ENCODE measurements around the gene PSMB3.
"Not testable (repeated sequence)": the region's sequence is repeated elsewhere in the genome, so short reads cannot be mapped to it uniquely, and the experiment has no call there.

PSMB3 gene

DNA sequence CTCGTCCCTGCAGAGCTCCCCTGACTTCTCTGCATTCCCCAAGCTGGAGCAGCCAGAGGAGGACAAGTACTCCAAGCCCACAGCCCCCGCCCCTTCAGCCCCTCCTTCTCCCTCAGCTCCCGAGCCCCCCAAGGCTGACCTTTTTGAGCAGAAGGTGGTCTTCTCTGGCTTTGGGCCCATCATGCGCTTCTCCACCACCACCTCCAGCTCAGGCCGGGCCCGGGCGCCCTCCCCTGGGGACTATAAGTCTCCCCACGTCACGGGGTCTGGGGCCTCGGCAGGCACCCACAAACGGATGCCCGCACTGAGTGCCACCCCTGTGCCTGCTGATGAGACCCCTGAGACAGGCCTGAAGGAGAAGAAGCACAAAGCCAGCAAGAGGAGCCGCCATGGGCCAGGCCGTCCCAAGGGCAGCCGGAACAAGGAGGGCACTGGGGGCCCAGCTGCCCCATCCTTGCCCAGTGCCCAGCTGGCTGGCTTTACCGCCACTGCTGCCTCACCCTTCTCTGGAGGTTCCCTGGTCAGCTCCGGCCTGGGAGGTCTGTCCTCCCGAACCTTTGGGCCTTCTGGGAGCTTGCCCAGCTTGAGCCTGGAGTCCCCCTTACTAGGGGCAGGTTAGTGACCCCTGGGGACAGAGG, 36.1 kb upstream of the PSMB3 start:
- DNase-seq (ENCODE audit: low read depth): no peak

DNA sequence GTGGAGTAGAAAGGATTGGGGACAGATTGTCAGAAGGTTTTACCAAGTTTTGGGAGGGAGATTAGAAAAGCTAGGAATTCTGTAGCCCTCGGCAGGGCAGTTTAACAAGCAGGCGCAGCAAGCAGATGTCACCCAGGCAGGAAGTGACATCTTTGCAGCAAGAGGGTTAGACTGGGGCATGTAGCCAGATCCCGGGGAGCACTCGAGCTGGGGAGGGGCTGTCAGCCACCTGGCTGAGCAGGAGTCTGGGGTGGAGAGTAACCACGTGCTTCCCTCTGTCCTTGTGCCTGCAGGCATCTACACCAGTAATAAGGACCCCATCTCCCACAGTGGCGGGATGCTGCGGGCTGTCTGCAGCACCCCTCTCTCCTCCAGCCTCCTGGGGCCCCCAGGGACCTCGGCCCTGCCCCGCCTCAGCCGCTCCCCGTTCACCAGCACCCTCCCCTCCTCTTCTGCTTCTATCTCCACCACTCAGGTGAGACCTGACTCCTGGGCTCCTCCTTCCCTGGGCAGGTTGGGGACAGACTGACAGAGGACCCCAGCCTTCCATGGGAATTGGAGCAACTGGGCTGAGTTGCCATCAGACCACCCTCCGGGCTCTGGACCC, 35.3 kb upstream of the PSMB3 start:
- DNase-seq (ENCODE audit: low read depth): no peak

DNA sequence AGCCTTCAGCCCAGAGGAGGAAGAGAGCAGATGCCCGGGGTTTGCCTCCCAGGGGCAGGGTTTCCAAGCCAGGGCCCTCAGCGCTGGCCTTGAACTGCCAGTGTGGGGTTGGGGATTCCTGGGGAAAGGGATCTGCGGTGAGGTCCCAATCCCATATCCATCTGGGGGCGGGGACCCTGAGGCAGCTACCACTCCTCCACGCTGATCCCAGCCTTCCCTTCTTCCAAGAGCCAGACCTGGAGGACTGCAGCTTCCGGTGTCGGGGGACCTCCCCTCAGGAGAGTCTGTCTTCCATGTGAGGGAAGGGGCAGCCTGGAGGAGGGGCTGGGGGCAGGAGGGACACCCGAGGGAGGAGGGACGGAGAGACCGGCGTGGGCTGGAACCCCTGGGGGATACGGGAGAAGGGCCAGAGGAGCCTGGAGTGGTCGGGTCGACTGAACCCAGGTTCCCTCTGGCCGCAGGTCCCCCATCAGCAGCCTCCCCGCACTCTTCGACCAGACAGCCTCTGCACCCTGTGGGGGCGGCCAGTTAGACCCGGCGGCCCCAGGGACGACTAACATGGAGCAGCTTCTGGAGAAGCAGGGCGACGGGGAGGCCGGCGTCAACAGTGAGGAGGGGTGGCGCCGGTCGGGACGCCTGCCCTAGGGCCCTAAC, 33.1 kb upstream of the PSMB3 start:
- no peak for DNase-seq (ENCODE audit: low read depth)

DNA sequence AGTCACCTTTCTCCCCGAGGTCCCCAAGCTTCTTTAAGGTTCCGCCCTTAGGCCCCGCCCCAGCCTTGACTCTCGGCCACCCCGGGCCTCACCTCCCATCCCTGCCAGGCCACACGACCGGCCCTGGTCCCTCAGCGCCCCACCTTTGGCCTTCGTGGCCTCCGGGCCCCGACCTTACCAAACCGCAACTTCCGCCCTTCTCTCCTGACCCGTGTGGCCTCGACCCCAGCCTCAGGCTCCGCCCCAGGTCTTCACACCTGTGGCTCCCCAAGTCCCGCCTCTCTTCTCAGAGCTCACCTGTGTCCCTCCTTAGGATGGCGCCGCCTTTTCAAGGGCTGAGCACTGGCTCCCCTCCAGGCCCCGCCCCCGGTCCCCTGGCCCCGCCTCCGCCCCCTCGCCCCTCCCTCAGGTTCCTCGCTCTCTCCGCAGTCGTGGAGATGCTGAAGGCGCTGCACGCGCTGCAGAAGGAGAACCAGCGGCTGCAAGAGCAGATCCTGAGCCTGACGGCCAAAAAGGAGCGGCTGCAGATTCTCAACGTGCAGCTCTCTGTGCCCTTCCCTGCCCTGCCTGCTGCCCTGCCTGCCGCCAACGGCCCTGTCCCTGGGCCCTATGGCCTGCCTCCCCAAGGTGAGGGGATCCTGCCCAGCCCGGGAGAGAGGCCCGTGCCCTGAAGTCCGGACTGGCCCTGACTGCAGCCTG, 32.4 kb upstream of the PSMB3 start:
- DNase-seq (ENCODE audit: low read depth): no peak

DNA sequence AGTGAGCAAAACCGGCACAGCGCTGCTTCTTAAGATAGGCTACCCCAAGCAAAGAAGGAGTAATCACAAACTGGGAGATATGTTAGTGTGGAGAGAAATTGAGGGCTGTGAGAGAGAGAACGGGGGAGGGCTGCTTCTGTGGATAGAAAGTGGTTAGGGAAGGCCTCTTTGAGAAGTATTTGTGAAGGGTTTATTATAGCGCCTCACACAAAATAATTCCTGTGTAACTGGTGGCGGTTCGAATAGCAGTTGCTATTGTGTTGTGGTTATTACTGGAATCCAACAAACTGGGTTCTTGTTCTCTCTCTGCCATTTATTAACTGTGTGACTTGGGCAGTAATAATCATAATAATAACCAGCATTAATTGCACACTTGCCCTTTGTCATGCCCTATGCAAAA, 31.6 kb upstream of the PSMB3 start:
- DNase-seq (ENCODE audit: low read depth): no peak

DNA sequence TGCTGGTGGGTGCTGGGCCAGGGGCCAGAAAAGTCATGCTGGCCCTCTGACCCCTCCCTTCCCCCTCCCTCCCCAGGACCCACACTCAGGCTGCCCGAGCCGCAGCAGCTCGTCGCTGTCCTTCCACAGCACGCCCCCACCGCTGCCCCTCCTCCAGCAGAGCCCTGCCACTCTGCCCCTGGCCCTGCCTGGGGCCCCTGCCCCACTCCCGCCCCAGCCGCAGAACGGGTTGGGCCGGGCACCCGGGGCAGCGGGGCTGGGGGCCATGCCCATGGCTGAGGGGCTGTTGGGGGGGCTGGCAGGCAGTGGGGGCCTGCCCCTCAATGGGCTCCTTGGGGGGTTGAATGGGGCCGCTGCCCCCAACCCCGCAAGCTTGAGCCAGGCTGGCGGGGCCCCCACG, 30.7 kb upstream of the PSMB3 start:
- no peak for DNase-seq (ENCODE audit: low read depth)

DNA sequence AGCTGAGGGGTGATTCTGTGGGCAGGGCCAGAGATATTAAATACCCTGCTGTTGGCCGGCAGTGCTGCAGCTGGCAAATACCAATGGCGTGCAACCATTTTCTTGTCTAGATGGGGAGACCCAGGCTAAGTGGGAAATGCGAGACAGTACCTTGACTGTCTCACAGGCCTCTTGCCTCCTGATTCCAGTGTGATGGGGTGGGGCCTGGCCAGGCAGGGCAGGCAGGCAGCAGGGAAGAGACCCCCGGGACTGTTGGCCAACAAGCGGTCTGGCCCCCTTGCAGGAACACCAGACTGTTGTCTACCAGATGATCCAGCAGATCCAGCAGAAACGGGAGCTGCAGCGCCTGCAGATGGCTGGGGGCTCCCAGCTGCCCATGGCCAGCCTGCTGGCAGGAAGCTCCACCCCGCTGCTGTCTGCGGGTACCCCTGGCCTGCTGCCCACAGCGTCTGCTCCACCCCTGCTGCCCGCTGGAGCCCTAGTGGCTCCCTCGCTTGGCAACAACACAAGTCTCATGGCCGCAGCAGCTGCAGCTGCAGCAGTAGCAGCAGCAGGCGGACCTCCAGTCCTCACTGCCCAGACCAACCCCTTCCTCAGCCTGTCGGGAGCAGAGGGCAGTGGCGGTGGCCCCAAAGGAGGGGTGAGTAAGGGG, 28.1 kb upstream of the PSMB3 start:
- no peak for DNase-seq (ENCODE audit: low read depth)

DNA sequence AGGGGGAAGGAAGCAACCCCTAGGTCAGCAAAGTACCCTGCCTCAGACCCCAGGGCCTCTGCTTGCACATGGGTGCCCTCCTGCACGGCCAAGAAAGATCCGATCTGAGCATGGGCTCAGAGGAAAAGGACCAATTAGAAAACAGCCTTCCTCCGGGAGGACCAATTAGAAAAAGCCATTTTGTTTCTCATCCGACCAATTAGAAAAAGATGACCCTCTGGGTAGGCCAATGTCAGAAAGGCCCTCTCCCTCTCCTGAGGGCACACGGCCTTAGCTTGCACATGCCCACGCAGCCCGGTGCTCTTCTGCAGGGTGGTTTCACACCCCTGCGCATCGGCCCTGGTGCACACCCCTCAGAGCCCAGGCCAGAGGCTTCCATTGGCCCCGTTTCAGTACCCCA, 27.5 kb upstream of the PSMB3 start:
- DNase-seq (ENCODE audit: low read depth): no peak

DNA sequence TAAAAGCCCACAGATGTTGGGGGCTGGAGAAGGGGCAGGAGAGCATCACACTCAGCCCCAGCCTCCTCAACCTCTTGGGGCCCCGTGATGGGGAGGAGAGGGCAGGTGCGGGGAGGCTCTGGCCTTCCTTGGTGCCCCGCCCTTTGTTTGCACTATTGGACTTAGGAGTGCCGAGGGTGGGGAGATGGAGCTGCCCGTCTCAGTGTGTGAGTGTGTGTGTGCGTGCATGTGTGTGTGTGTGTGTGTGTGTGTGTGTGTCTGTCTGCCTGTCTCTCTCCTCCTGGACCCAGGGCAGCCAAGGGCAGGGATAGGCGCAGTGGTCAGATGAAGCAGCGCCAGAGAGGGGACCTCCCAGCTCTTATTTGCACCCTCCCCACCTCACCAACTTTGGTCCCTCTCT, 26.4 kb upstream of the PSMB3 start:
- not testable (repeated sequence) for DNase-seq (ENCODE audit: low read depth)

DNA sequence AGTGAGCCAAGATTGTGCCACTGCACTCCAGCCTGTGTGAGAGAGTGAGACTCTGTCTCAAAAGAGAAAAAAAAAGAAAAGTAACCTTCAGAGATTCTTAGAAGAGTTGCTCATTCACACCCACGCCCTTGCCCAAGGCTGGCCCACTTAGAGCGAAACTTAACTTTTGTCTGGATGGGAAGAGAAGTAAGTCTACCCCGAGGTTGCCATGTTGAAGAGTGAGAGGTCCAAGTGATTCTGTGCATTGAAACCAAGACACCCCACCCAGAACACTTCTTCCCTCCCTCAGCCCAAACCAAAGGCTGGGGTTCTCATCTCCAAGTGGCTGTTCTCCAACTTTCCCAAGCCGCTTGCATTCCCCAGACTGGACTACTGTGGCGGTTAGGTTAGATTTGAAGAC, 24.8 kb upstream of the PSMB3 start:
- peak; percentile 30 for DNase-seq (ENCODE audit: low read depth)

DNA sequence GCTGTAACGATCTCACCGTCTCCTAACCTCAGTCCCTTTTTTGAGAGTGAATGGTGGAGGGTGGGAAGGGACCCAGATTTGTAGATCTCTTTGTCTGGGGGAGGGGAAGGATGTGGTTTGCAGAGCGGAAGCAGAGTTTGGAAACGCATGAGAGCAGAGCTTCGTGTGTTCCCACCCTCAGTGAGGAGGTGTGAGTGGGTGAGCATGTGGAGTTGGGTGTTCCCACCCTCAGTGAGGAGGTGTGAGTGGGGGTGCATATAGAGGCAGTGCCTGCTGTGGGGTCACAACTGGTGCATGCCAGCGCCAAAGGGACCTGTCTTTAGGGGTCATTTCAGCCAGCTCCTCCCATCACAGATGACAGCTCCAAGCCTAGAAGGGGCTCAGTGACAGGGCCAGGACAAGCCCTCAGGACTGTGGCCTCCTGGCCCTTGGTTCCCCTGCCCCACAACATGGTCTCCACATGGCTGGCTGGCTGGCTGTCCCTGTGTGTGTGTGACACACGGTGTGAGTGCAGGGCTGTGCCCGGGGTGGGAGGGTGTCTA, 24.2 kb upstream of the PSMB3 start:
- peak; percentile 24 for DNase-seq (ENCODE audit: low read depth)

DNA sequence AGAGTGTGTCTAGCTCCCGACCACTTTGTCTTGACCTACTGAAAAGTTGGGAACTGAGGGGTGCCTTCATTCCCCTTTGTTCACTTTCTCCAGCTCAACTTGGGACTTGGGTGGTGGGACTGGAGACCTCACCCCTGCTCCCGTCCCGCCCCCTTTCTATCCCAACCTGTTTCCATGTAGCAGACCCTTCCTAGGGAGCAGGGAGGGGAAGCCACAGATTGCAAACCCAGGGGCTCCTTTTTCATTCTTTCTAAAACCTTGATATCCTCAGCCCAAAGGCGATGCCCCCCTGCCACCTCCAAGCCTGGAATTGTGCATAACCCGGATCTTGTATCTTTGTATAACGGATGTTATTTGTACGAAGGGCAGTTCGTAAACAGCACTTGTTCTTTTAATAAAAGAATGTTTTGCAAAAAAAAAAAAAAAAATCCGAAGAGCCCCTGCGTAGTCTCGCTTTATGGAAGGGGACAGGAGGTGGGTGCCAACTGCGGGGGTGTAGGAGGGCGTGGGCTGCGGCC, 23.1 kb upstream of the PSMB3 start:
- no peak for DNase-seq (ENCODE audit: low read depth)

DNA sequence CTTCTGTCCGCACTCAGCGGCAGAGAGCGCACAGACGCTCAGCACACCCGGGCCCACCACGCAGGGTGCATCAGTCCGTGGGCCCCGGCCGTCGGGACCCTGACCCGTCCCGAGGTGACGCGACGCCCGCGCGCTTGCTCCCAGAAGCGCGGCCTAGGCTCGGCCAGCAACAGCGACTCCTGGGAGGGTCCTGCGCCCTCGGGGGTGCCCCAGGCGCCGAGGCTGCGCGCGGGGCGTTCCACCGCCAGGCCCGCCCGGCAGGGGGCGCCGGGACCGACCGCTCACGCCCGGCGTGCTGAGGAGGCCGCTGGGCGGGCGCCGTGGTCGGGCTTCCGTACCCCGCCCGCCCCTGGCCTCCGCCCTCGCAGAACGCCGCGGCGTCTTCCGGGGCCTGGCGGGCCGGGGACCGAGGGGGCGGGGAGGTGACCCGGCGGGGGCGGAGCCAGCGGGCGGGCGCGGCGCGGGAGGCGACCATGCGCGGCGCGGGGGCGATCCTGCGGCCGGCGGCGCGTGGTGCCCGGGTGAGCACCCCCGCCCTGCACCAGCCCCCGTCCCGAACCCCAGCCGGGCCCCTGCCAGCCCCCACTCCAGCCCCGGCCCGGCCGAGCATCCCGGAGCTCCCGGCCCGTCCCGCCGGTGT, 22.5 kb upstream of the PSMB3 start, which contains the start of gene CISD3:
CISD3 (plus strand) TSS at position 456 of the 640 bp plus-strand sequence; CDS start at position 474, 18 bp downstream.
- DNase-seq (ENCODE audit: low read depth): peak; percentile 63

DNA sequence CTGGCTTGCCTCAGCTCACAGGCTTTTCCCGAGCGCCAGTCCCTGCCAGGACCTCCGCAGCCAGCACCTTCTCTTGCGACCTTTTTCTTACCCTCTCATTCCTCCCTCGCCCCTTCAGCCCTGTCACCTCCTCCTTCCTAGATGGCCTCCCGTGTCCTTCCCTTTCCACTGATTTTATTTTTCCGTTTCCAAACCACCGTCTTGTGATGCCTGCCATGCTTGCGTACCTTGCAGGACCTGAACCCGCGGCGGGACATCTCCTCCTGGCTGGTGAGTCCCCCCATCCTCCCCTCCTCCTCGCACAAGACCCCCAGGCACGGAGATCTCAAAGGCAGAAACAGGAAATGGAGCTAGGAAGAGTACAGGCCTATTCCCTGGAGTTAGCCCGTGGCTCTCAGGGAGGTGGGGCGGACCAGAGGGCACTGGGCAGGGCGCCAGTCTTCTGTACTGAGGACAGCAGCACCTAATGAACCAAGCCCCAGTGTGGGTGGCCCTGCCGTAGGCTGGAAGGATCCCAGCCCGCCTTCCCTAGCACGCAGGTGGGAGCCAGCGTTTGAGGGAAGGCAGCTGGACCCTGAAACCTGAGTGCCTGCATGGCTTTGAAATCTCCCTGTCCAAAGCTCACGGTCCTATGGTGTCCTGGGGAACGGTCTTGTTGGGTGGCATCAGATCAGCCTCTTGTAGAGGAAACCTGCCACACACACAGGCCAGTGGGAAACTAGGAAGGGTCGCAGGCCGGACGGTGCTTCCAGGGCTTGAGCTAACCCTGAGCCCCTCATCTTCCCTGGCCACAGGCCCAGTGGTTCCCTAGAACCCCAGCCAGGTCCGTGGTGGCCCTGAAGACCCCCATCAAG, 21.8 kb upstream of the PSMB3 start:
- no peak for DNase-seq (ENCODE audit: low read depth)

DNA sequence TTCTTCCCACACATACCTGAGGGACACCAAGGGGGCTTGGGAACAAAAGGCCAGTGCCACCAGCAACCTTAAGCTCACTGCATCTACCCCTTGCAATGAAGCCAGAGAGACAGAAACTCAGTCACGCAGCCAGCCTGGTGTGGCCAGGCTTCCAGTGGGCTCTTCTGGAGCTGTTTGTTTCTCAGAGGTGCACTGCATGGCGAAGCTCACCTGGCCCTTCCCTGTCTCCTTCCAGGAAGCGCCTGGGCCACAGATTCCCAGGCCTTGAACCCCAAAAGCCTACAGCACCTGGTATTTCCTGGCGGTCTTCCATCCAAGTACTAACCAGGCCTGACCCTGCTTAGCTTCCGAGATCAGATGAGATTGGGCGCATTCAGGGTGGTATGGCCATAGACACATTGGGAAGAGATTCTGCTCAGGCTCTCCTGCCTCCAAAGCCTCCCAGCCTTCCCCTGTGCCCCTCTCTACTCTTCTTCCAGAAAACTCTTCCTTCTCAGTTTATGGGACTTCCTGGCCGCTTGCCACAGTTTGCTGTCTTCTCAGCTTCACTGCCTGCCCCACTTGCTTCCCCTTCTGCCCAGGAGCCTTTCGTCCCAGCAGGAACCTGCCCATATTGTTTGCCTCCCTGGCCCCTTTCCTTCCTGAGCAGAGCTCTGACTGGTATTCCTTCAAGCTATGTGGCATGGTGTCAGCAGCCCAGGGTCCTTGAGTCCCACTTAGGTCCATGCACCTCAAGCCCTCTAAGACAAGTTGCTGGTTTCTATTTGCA, 20.8 kb upstream of the PSMB3 start:
- no peak for DNase-seq (ENCODE audit: low read depth)

DNA sequence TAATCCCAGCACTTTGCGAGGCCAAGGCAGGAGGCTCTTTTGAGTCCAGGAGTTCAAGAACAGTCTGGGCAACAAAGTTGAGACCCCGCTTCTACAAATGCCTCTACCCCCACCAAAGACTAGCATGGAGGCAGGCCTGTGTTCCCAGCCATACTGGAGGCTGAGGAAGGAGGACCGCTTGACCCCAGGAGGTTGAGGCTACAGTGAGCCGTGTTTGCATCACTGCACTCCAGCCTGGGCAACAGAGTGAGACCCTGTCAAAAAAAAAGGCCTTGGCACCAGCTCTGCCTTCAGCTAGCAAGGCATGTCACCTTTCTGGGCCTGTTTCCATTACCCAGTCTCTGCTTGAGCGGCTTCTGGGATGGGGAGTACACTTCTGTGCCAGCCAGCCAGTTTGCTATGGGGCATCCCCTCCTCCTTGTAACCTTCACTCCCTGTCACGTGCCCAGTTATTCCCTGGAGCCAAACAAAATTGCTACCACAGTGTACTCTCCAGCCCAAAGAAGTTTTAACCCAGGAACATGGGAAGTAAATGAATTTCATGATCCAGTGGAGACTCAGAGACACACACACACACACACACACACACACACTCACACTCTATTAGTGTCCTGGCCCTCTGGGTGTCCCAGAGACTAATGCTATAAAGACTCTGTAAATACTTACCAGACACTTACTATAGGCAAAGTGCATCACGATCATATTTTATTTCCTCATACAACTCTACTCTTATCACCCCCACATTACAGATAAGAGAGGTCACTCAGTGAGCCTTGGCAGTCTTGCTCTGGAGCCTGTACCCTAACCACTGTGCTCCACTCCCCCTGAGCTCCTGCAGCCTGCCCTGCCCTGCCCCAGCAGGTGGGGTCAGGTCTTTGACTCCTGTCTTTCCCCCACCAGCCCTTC, 19.9 kb upstream of the PSMB3 start:
- DNase-seq (ENCODE audit: low read depth): no peak

DNA sequence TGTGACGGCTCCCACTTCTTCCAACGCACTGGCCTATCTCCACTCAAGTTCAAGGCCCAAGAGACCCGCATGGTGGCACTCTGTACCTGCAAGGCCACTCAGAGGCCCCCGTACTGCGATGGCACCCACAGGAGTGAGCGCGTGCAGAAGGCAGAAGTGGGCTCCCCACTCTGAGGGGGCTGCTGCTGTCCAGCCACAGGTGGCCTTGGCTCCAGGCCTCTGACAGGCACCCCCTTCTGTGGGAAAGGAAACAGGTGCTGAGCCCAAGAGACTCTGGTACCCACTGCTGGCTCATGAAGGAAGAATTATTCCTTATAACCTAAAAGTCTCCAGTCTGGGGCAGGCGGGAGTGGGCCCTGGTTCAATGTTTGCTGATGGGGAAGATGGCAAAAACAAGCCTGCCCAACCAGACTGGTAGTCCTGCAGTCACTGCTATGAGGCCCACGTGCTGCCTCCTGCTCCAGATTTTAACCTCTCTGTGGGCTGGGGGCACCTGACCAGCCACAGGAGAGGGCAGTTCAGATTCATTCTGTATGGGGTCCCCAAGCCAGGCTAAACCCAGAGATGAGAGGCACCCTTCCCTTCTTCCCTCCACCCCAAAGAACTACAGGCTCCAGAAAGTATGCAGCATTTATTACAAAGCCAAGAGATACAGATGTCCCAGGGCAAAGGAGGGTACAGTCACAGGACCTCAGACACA, 19.1 kb upstream of the PSMB3 start:
- no peak for DNase-seq (ENCODE audit: low read depth)

Data from stimulated activated CD8-positive, alpha-beta memory T cell treated with anti-CD3 and anti-CD28 coated beads, Interleukin-7, amount 100 ng/mL, for 24 hours (primary cell).